Keratinocyte (primary cell): ENCODE data around the gene FGD2. TPM values are rescaled to one million over a fixed set of nuclear protein-coding genes. Genes with fewer than 3 reads are reported as not detected.

Source experiments
- DNase-seq: peaks from one replicate; pipeline ENCODE4 v3.0.0-alpha.2; 2011; ENCODE audit warnings: low read depth, missing footprints, low spot score
- FAIRE-seq: peaks from 2 replicates; lab custom pipeline; 2011; peaks lifted over from hg19 to GRCh38; lab: Jason Lieb, UNC
- H2AFZ ChIP-seq: 2 replicates; pipeline ENCODE4 v1.6.0; 2012; ENCODE audit warnings: low read length, control low read depth, inconsistent platforms; ENCODE audit not compliant: control insufficient read depth
- H3K27ac ChIP-seq: 2 replicates; pipeline ENCODE4 v1.5.1; 2011; ENCODE audit warnings: low read length; ENCODE audit not compliant: control insufficient read depth, insufficient read depth
- H3K27me3 ChIP-seq: 3 replicates; pipeline ENCODE4 v1.6.0; 2011; ENCODE audit warnings: low read length; ENCODE audit not compliant: control insufficient read depth, insufficient read depth; ENCODE audit errors: extremely low read depth
- H3K36me3 ChIP-seq, 2 experiments: 2 replicates in 1 of 2; 3 replicates in 1 of 2; pipeline ENCODE4 v1.5.1; 2011; ENCODE audit warnings: low read length in 2 of 2, mild to moderate bottlenecking in 1 of 2; ENCODE audit not compliant: control insufficient read depth in 2 of 2, insufficient read depth in 2 of 2; ENCODE audit errors: extremely low read depth in 1 of 2
- H3K4me1 ChIP-seq: 3 replicates; pipeline ENCODE4 v1.5.1; 2011; ENCODE audit warnings: low read length; ENCODE audit not compliant: control insufficient read depth, insufficient read depth; ENCODE audit errors: extremely low read depth
- H3K4me2 ChIP-seq: 3 replicates; pipeline ENCODE4 v1.6.0; 2011; ENCODE audit warnings: low read depth, low read length; ENCODE audit not compliant: control insufficient read depth, insufficient read depth; ENCODE audit errors: extremely low read depth
- H3K4me3 ChIP-seq, 3 experiments: fragments of 200-600 bp in 1 of 3; sonication (generic) in 1 of 3; 2 replicates in 2 of 3; 3 replicates in 1 of 3; pipeline ENCODE4 v1.5.1; 2011 to 2016; ENCODE audit warnings: low read length in 3 of 3, mild to moderate bottlenecking in 3 of 3, control low read depth in 2 of 3, inconsistent platforms in 1 of 3, low read depth in 1 of 3, mixed read lengths in 1 of 3, mixed run types in 1 of 3, moderate library complexity in 1 of 3; ENCODE audit not compliant: control insufficient read depth in 2 of 3, insufficient read depth in 2 of 3; ENCODE audit errors: extremely low read depth in 1 of 3
- H3K79me2 ChIP-seq: 2 replicates; pipeline ENCODE4 v1.6.0; 2012; ENCODE audit warnings: low read length; ENCODE audit not compliant: control insufficient read depth, insufficient read depth
- H3K9ac ChIP-seq: 3 replicates; pipeline ENCODE4 v1.6.0; 2011; ENCODE audit warnings: low read length; ENCODE audit not compliant: control insufficient read depth, insufficient read depth; ENCODE audit errors: extremely low read depth
- H3K9me1 ChIP-seq: 3 replicates; pipeline ENCODE4 v1.6.0; 2011; ENCODE audit warnings: low read length; ENCODE audit not compliant: control insufficient read depth, insufficient read depth; ENCODE audit errors: extremely low read depth
- H3K9me3 ChIP-seq: 2 replicates; pipeline ENCODE4 v1.5.1; 2012; ENCODE audit warnings: low read depth, low read length; ENCODE audit not compliant: control insufficient read depth
- H4K20me1 ChIP-seq: 3 replicates; pipeline ENCODE4 v1.6.0; 2011; ENCODE audit warnings: low read length; ENCODE audit not compliant: control insufficient read depth, insufficient read depth; ENCODE audit errors: extremely low read depth
- EZH2 ChIP-seq: IDR thresholded peaks from one replicate; pipeline ENCODE4 v1.6.1; 2012; ENCODE audit warnings: inconsistent platforms, mild to moderate bottlenecking, low read length, moderate library complexity
- dilution Hi-C: fragments of 300-500 bp; cut with MboI; formaldehyde crosslinking; loops from one replicate; pipeline ENCODE4 v1.7.0; 2020; ENCODE audit warnings: low sequenced_read_pairs; ENCODE audit not compliant: extremely low pct_ligation_motif_present
- polyA plus RNA-seq, 5 experiments: library from polyadenylated mRNA; depleted of rRNA in 3 of 5; stranded (reverse) in 3 of 5; stranded (forward) in 1 of 5; unstranded in 1 of 5; fragments of >200 nt; gene quantifications; 1 replicate in 1 of 5; 2 replicates in 3 of 5; 3 replicates in 1 of 5; pipeline versions ENCODE4 v1.2.1 to v1.2.3, GENCODE V29; 2011 to 2012; ENCODE audit warnings: missing spikeins in 2 of 5, low read depth in 1 of 5, low replicate concordance in 1 of 5
- TF ChIP-seq, protein P1 (sequence below), 3 experiments: IDR thresholded peaks in 1 of 3; conservative IDR thresholded peaks in 1 of 3; optimal IDR thresholded peaks in 1 of 3; 2 replicates in 2 of 3; 3 replicates in 1 of 3; pipeline versions ENCODE3 to v1.5.1; 2011; ENCODE audit warnings: low read length in 3 of 3, mild to moderate bottlenecking in 3 of 3, moderate library complexity in 2 of 3, control low read depth in 1 of 3, inconsistent platforms in 1 of 3; ENCODE audit not compliant: insufficient read depth in 2 of 3; ENCODE audit errors: extremely low read depth in 1 of 3

FGD2 gene
- polyA plus RNA-seq, 1 donor (not counting 4 experiments of a cell fraction or from before 2014, with no cell fraction given) = 0.03 TPM

DNA sequence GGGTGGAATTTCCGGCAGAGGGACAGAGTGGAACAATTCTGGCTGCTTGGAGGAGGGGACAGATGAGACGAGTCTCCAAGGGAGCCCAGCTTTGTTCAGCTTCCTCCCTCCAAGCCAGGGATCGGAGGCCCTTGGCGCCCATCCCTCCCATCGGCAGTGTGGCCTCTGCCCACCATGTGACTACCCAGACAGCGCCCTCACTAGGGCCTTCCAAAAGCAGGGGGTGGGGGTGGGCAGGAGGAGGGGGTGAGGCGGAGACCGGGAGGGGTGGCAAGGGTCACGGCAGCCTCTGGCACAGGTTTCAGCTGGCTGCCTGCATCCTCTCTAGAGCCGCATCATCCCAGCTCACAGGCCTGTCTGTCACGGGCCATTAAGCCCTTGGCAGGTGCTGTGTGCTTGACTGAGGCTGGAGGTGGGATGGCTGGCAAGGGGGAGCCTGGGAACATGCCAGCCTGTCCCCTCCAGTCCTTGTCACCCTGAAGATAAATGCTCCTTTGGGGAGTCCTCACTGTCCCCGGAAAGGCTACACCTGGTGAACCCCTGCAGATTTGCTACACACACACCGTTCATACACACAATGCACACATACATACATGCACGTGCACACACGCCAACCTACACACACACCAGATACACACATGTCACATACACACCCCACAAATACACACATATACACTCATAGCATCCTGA lies 6.2 kb upstream of the FGD2 start:
- Histone ChIP-seq H3K27me3 (peaks cover 17% of the 10 kb centered on the region), H3K4me1 (no peaks in the 10 kb centered on the region), H3K9me3 (no peaks in the 10 kb centered on the region), H3K27ac (no peak overlapping the region), H2AFZ (no peak overlapping the region), H3K4me2 (no peak overlapping the region), H4K20me1 (no peaks in the 10 kb centered on the region), H3K9me1 (no peaks in the 10 kb centered on the region), H3K36me3 (no peaks in the 10 kb centered on the region), H3K79me2 (no peaks in the 10 kb centered on the region), H3K4me3 (no peak overlapping the region), H3K9ac (no peak overlapping the region)
- no peak for DNase-seq
- TF ChIP-seq EZH2 = no peak
- TF ChIP-seq, protein P1, sequence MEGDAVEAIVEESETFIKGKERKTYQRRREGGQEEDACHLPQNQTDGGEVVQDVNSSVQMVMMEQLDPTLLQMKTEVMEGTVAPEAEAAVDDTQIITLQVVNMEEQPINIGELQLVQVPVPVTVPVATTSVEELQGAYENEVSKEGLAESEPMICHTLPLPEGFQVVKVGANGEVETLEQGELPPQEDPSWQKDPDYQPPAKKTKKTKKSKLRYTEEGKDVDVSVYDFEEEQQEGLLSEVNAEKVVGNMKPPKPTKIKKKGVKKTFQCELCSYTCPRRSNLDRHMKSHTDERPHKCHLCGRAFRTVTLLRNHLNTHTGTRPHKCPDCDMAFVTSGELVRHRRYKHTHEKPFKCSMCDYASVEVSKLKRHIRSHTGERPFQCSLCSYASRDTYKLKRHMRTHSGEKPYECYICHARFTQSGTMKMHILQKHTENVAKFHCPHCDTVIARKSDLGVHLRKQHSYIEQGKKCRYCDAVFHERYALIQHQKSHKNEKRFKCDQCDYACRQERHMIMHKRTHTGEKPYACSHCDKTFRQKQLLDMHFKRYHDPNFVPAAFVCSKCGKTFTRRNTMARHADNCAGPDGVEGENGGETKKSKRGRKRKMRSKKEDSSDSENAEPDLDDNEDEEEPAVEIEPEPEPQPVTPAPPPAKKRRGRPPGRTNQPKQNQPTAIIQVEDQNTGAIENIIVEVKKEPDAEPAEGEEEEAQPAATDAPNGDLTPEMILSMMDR (optimal IDR thresholded peaks at IDR 0.05 in 1 of 3, IDR thresholded peaks at IDR 0.05 in 1 of 3, conservative IDR thresholded peaks at IDR 0.05 in 1 of 3; ENCODE audit: extremely low read depth in 1 of 3, insufficient read depth in 2 of 3, low read length in 3 of 3) = no peak
- no peak for FAIRE-seq
- dilution Hi-C loops = no loop called here

DNA sequence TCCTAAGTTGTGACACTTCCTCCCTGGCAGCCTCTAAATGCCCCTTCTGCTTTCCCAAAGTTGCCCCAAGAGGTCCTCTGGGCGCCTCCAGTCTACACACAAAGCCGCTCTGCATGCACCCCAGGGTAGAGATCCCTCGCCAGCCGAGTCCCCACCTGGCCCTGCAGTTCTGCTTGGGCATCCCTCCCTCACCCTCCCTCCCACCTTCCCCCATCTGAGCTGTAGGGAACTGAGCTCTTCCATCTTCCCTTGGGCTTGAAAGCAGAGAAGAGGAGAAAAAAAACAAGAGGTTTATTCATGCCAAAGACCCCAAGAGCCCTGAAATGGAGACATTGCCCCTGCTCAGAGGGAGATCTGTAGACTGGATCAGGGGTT lies 5.7 kb upstream of the FGD2 start:
- H2AFZ ChIP-seq = no peak overlapping the region
- TF ChIP-seq EZH2 = no peak
- H3K4me2 ChIP-seq = no peak overlapping the region
- H3K9me1 ChIP-seq = no peaks in the 10 kb centered on the region
- H3K27ac ChIP-seq = no peak overlapping the region
- no peak for FAIRE-seq
- dilution Hi-C loops = no loop called here
- peaks cover 17% of the 10 kb centered on the region for H3K27me3 ChIP-seq
- no peaks in the 10 kb centered on the region for H4K20me1 ChIP-seq
- H3K36me3 ChIP-seq = no peaks in the 10 kb centered on the region
- no peaks in the 10 kb centered on the region for H3K4me1 ChIP-seq
- H3K9ac ChIP-seq = no peak overlapping the region
- H3K9me3 ChIP-seq = no peaks in the 10 kb centered on the region
- H3K4me3 ChIP-seq = no peak overlapping the region
- no peaks in the 10 kb centered on the region for H3K79me2 ChIP-seq
- no peak for DNase-seq
